Keratinocyte (primary cell): ENCODE measurements around the gene CHP1. TPM values are rescaled to one million over a fixed set of nuclear protein-coding genes. Genes with fewer than 3 reads are reported as not detected.
"Not testable (repeated sequence)": the region's sequence is repeated elsewhere in the genome, so short reads cannot be mapped to it uniquely, and the experiment has no call there.

Experiments used
- DNase-seq: peaks from one replicate; pipeline ENCODE4 v3.0.0-alpha.2; 2011; ENCODE audit warnings: low read depth, missing footprints, low spot score
- FAIRE-seq: peaks from 2 replicates; lab custom pipeline; 2011; peaks lifted over from hg19 to GRCh38; lab: Jason Lieb, UNC
- H2AFZ ChIP-seq: 2 replicates; pipeline ENCODE4 v1.6.0; 2012; ENCODE audit warnings: low read length, control low read depth, inconsistent platforms; ENCODE audit not compliant: control insufficient read depth
- H3K27ac ChIP-seq: 2 replicates; pipeline ENCODE4 v1.5.1; 2011; ENCODE audit warnings: low read length; ENCODE audit not compliant: control insufficient read depth, insufficient read depth
- H3K27me3 ChIP-seq: 3 replicates; pipeline ENCODE4 v1.6.0; 2011; ENCODE audit warnings: low read length; ENCODE audit not compliant: control insufficient read depth, insufficient read depth; ENCODE audit errors: extremely low read depth
- H3K36me3 ChIP-seq, 2 experiments: 2 replicates in 1 of 2; 3 replicates in 1 of 2; pipeline ENCODE4 v1.5.1; 2011; ENCODE audit warnings: low read length in 2 of 2, mild to moderate bottlenecking in 1 of 2; ENCODE audit not compliant: control insufficient read depth in 2 of 2, insufficient read depth in 2 of 2; ENCODE audit errors: extremely low read depth in 1 of 2
- H3K4me1 ChIP-seq: 3 replicates; pipeline ENCODE4 v1.5.1; 2011; ENCODE audit warnings: low read length; ENCODE audit not compliant: control insufficient read depth, insufficient read depth; ENCODE audit errors: extremely low read depth
- H3K4me2 ChIP-seq: 3 replicates; pipeline ENCODE4 v1.6.0; 2011; ENCODE audit warnings: low read depth, low read length; ENCODE audit not compliant: control insufficient read depth, insufficient read depth; ENCODE audit errors: extremely low read depth
- H3K4me3 ChIP-seq, 3 experiments: fragments of 200-600 bp in 1 of 3; sonication (generic) in 1 of 3; 2 replicates in 2 of 3; 3 replicates in 1 of 3; pipeline ENCODE4 v1.5.1; 2011 to 2016; ENCODE audit warnings: low read length in 3 of 3, mild to moderate bottlenecking in 3 of 3, control low read depth in 2 of 3, inconsistent platforms in 1 of 3, low read depth in 1 of 3, mixed read lengths in 1 of 3, mixed run types in 1 of 3, moderate library complexity in 1 of 3; ENCODE audit not compliant: control insufficient read depth in 2 of 3, insufficient read depth in 2 of 3; ENCODE audit errors: extremely low read depth in 1 of 3
- H3K79me2 ChIP-seq: 2 replicates; pipeline ENCODE4 v1.6.0; 2012; ENCODE audit warnings: low read length; ENCODE audit not compliant: control insufficient read depth, insufficient read depth
- H3K9ac ChIP-seq: 3 replicates; pipeline ENCODE4 v1.6.0; 2011; ENCODE audit warnings: low read length; ENCODE audit not compliant: control insufficient read depth, insufficient read depth; ENCODE audit errors: extremely low read depth
- H3K9me1 ChIP-seq: 3 replicates; pipeline ENCODE4 v1.6.0; 2011; ENCODE audit warnings: low read length; ENCODE audit not compliant: control insufficient read depth, insufficient read depth; ENCODE audit errors: extremely low read depth
- H3K9me3 ChIP-seq: 2 replicates; pipeline ENCODE4 v1.5.1; 2012; ENCODE audit warnings: low read depth, low read length; ENCODE audit not compliant: control insufficient read depth
- H4K20me1 ChIP-seq: 3 replicates; pipeline ENCODE4 v1.6.0; 2011; ENCODE audit warnings: low read length; ENCODE audit not compliant: control insufficient read depth, insufficient read depth; ENCODE audit errors: extremely low read depth
- EZH2 ChIP-seq: IDR thresholded peaks from one replicate; pipeline ENCODE4 v1.6.1; 2012; ENCODE audit warnings: inconsistent platforms, mild to moderate bottlenecking, low read length, moderate library complexity
- dilution Hi-C: fragments of 300-500 bp; cut with MboI; formaldehyde crosslinking; loops from one replicate; pipeline ENCODE4 v1.7.0; 2020; ENCODE audit warnings: low sequenced_read_pairs; ENCODE audit not compliant: extremely low pct_ligation_motif_present
- polyA plus RNA-seq, 5 experiments: library from polyadenylated mRNA; depleted of rRNA in 3 of 5; stranded (reverse) in 3 of 5; stranded (forward) in 1 of 5; unstranded in 1 of 5; fragments of >200 nt; gene quantifications; 1 replicate in 1 of 5; 2 replicates in 3 of 5; 3 replicates in 1 of 5; pipeline versions ENCODE4 v1.2.1 to v1.2.3, GENCODE V29; 2011 to 2012; ENCODE audit warnings: missing spikeins in 2 of 5, low read depth in 1 of 5, low replicate concordance in 1 of 5
- TF ChIP-seq, protein P1 (sequence below), 3 experiments: IDR thresholded peaks in 1 of 3; conservative IDR thresholded peaks in 1 of 3; optimal IDR thresholded peaks in 1 of 3; 2 replicates in 2 of 3; 3 replicates in 1 of 3; pipeline versions ENCODE3 to v1.5.1; 2011; ENCODE audit warnings: low read length in 3 of 3, mild to moderate bottlenecking in 3 of 3, moderate library complexity in 2 of 3, control low read depth in 1 of 3, inconsistent platforms in 1 of 3; ENCODE audit not compliant: insufficient read depth in 2 of 3; ENCODE audit errors: extremely low read depth in 1 of 3

Gene CHP1
- polyA plus RNA-seq, 1 donor (not counting 4 experiments of a cell fraction or from before 2014, with no cell fraction given) = 98.5 TPM

- peaks cover 32% of the 10 kb centered on the region for H3K79me2 ChIP-seq
- no peak for DNase-seq
- FAIRE-seq = no peak
- peaks cover 4 to 22% of the 10 kb centered on the region in 2 experiments for H3K36me3 ChIP-seq
- peaks cover 2% of the 10 kb centered on the region for H4K20me1 ChIP-seq
- H3K4me1 ChIP-seq = no peaks in the 10 kb centered on the region
- dilution Hi-C loops = no loop called here
- no peak overlapping the region for H2AFZ ChIP-seq
- no peak overlapping the region for H3K4me3 ChIP-seq
- H3K9me3 ChIP-seq = no peaks in the 10 kb centered on the region
- no peak overlapping the region for H3K9ac ChIP-seq
- no peaks in the 10 kb centered on the region for H3K27me3 ChIP-seq
- H3K27ac ChIP-seq = no peak overlapping the region
- no peaks in the 10 kb centered on the region for H3K9me1 ChIP-seq
- H3K4me2 ChIP-seq = no peak overlapping the region
- TF ChIP-seq, protein P1, sequence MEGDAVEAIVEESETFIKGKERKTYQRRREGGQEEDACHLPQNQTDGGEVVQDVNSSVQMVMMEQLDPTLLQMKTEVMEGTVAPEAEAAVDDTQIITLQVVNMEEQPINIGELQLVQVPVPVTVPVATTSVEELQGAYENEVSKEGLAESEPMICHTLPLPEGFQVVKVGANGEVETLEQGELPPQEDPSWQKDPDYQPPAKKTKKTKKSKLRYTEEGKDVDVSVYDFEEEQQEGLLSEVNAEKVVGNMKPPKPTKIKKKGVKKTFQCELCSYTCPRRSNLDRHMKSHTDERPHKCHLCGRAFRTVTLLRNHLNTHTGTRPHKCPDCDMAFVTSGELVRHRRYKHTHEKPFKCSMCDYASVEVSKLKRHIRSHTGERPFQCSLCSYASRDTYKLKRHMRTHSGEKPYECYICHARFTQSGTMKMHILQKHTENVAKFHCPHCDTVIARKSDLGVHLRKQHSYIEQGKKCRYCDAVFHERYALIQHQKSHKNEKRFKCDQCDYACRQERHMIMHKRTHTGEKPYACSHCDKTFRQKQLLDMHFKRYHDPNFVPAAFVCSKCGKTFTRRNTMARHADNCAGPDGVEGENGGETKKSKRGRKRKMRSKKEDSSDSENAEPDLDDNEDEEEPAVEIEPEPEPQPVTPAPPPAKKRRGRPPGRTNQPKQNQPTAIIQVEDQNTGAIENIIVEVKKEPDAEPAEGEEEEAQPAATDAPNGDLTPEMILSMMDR (optimal IDR thresholded peaks at IDR 0.05 in 1 of 3, IDR thresholded peaks at IDR 0.05 in 1 of 3, conservative IDR thresholded peaks at IDR 0.05 in 1 of 3; ENCODE audit: extremely low read depth in 1 of 3, insufficient read depth in 2 of 3, low read length in 3 of 3) = no peak
- no peak for TF ChIP-seq EZH2
Observed at GRCh38 chr15:41291065-41291631, 60.1 kb downstream of the CHP1 start.

DNA sequence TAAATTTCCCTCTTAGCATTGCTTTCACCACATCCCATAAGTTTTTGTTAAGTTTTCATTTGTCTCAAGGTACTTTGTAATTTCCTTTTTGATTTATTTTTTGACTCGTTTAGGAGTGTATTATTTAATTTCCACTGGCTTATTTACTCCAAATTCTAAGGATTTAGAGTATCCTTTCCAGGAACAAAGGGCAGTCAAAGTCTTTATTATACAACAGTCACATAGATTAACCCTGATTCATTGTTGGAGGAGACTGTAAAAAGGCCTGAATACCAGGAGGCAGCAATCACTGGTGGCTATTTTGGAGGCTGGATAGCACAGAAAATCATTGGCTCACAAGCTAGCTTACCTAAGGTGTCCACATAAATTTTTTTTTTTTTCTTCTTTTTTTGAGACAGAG, 61.5 kb downstream of the CHP1 start:
- H4K20me1 ChIP-seq = peaks cover 2% of the 10 kb centered on the region
- H3K79me2 ChIP-seq = peaks cover 23% of the 10 kb centered on the region
- no peaks in the 10 kb centered on the region for H3K9me3 ChIP-seq
- FAIRE-seq (no peak), DNase-seq (no peak)
- H3K9me1 ChIP-seq = no peaks in the 10 kb centered on the region
- no peak overlapping the region for H3K27ac ChIP-seq
- no peak overlapping the region for H3K9ac ChIP-seq
- no peak overlapping the region for H3K4me2 ChIP-seq
- H3K36me3 ChIP-seq = peaks cover 4 to 13% of the 10 kb centered on the region in 2 experiments
- no peak overlapping the region for H3K4me3 ChIP-seq
- H3K4me1 ChIP-seq = no peaks in the 10 kb centered on the region
- TF ChIP-seq, protein P1 (optimal IDR thresholded peaks at IDR 0.05 in 1 of 3, IDR thresholded peaks at IDR 0.05 in 1 of 3, conservative IDR thresholded peaks at IDR 0.05 in 1 of 3; ENCODE audit: extremely low read depth in 1 of 3, insufficient read depth in 2 of 3, low read length in 3 of 3) = no peak
- TF ChIP-seq EZH2 = no peak
- H3K27me3 ChIP-seq = no peaks in the 10 kb centered on the region
- dilution Hi-C loops = no loop called here
- no peak overlapping the region for H2AFZ ChIP-seq

DNA sequence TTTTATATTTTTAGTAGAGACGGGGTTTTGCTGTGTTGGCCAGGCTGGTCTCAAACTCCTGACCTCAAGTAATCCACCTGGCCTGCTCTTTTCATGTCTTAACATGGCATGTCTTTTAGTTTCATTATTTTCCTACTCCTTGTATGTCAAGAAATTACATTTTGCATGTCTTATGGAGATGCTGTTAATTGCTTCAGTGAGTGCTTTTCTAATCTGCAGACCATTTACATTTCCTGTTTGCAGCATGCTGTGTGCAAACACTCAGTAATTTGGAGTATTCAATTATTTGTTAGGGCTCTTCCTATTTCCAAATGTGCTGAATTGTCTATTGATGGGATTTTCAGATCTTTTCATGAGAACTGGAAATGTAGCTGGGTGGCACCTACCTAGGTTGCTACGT, 70.1 kb downstream of the CHP1 start:
- H3K9me3 ChIP-seq, H3K79me2 ChIP-seq, H3K4me2 ChIP-seq, H3K36me3 ChIP-seq, dilution Hi-C loops, H2AFZ ChIP-seq, H3K9me1 ChIP-seq, H3K4me3 ChIP-seq, H3K27ac ChIP-seq, FAIRE-seq, H3K4me1 ChIP-seq, DNase-seq, H4K20me1 ChIP-seq, H3K9ac ChIP-seq, H3K27me3 ChIP-seq: not testable (repeated sequence)
